ENCODE data around the gene SUSD4.

SUSD4 gene

DNA sequence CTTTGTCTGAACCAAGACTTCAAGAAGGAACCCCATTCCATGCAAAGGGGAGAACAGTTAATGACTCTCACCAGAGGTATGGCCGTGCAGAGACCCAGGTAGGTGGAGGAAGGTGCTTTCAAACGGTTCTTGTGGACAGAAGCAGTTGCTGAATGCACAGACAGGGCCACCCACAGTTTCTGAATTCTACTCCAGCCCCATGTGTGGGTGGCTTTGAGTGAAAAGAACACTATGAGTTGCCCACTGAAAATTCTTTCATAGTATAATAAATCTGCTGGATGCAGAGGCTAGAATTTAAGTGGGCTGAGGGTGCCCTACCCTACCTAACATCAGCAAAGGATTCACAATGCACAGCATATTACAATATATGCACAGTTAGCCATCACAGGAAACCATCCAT is 22.0 kb upstream of the SUSD4 start:
- TF ChIP-seq, protein P1, sequence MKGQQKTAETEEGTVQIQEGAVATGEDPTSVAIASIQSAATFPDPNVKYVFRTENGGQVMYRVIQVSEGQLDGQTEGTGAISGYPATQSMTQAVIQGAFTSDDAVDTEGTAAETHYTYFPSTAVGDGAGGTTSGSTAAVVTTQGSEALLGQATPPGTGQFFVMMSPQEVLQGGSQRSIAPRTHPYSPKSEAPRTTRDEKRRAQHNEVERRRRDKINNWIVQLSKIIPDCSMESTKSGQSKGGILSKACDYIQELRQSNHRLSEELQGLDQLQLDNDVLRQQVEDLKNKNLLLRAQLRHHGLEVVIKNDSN (IDR thresholded peaks at IDR 0.05): no peak
- no peak for TF ChIP-seq RAD21 (IDR thresholded peaks at IDR 0.05; ENCODE audit: low read depth)
- TF ChIP-seq ZBTB7A (IDR thresholded peaks at IDR 0.05; ENCODE audit: low read depth): no peak
- no peak for TF ChIP-seq NFIC (IDR thresholded peaks at IDR 0.05)
- TF ChIP-seq FOXM1 (IDR thresholded peaks at IDR 0.05; ENCODE audit: borderline replicate concordance, low read depth): no peak
- no peak for TF ChIP-seq EP300 (IDR thresholded peaks at IDR 0.05; ENCODE audit: borderline replicate concordance)
- no peak for TF ChIP-seq EGR1 (IDR thresholded peaks at IDR 0.05)
- TF ChIP-seq, protein P2, sequence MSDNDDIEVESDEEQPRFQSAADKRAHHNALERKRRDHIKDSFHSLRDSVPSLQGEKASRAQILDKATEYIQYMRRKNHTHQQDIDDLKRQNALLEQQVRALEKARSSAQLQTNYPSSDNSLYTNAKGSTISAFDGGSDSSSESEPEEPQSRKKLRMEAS (IDR thresholded peaks at IDR 0.05): no peak
- no peak for TF ChIP-seq TAF1 (IDR thresholded peaks at IDR 0.05; ENCODE audit: low read depth)
- TF ChIP-seq CREB1 (IDR thresholded peaks at IDR 0.05; ENCODE audit: low read depth): no peak
- no peak for TF ChIP-seq CEBPB (IDR thresholded peaks at IDR 0.05)
- TF ChIP-seq, protein P3, sequence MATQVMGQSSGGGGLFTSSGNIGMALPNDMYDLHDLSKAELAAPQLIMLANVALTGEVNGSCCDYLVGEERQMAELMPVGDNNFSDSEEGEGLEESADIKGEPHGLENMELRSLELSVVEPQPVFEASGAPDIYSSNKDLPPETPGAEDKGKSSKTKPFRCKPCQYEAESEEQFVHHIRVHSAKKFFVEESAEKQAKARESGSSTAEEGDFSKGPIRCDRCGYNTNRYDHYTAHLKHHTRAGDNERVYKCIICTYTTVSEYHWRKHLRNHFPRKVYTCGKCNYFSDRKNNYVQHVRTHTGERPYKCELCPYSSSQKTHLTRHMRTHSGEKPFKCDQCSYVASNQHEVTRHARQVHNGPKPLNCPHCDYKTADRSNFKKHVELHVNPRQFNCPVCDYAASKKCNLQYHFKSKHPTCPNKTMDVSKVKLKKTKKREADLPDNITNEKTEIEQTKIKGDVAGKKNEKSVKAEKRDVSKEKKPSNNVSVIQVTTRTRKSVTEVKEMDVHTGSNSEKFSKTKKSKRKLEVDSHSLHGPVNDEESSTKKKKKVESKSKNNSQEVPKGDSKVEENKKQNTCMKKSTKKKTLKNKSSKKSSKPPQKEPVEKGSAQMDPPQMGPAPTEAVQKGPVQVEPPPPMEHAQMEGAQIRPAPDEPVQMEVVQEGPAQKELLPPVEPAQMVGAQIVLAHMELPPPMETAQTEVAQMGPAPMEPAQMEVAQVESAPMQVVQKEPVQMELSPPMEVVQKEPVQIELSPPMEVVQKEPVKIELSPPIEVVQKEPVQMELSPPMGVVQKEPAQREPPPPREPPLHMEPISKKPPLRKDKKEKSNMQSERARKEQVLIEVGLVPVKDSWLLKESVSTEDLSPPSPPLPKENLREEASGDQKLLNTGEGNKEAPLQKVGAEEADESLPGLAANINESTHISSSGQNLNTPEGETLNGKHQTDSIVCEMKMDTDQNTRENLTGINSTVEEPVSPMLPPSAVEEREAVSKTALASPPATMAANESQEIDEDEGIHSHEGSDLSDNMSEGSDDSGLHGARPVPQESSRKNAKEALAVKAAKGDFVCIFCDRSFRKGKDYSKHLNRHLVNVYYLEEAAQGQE (IDR thresholded peaks at IDR 0.05; ENCODE audit: low read depth): no peak
- TF ChIP-seq TCF12 (IDR thresholded peaks at IDR 0.05; ENCODE audit: low read depth): no peak
- TF ChIP-seq YY1 (IDR thresholded peaks at IDR 0.05; ENCODE audit: low read depth): no peak
- TF ChIP-seq TEAD4 (IDR thresholded peaks at IDR 0.05): no peak

DNA sequence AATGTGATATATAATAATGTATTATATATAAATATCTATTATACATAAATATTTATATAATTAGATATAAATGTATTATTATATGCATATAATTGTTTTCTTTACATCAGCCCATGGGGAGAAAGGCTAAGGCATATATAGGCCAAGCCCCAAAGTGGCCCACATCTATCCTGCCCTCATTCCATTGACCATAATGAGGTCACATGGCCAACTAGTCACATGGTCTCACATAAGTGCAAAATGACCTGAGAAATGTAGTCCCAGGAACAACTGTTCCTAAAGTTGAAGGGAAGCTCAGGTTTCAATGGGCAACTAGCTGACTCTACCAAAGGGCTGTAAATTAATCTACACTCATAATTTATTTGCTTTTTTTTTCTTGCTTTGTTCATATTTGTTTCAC is 14.8 kb upstream of the SUSD4 start:
- TF ChIP-seq CREB1 (IDR thresholded peaks at IDR 0.05; ENCODE audit: low read depth) (no peak), EGR1 (IDR thresholded peaks at IDR 0.05) (no peak), FOXM1 (IDR thresholded peaks at IDR 0.05; ENCODE audit: borderline replicate concordance, low read depth) (no peak)
- TF ChIP-seq, protein P1 (IDR thresholded peaks at IDR 0.05): peak; percentile 85

DNA sequence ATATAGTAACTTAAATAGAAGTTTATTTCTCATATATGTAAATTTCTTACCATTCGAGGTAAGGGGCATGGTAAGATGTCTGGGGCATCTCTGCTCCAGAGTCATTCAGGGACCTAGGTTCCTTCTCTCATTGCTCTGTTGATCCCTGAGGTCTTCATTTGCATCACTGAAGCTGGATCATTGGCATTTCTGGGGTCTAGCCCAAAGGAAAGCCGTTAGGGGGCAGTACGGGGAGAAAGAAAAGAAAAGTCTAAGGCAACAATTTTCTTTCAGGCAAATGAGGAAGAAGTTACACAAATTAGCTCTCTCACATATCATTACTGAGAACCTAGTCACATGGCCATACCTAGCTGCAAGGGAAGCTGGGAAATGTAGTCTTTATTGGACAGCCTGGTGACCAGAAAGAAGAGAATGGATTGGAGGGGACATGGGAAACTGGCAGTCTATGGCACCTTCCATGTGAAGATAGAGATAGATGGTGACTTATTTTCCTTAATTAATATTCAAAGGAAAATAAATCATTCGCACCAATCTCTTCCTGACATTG is 10.2 kb upstream of the SUSD4 start:
- TF ChIP-seq, protein P1 (IDR thresholded peaks at IDR 0.05): peak; percentile 81
- TF ChIP-seq EP300 (IDR thresholded peaks at IDR 0.05; ENCODE audit: borderline replicate concordance): no peak

DNA sequence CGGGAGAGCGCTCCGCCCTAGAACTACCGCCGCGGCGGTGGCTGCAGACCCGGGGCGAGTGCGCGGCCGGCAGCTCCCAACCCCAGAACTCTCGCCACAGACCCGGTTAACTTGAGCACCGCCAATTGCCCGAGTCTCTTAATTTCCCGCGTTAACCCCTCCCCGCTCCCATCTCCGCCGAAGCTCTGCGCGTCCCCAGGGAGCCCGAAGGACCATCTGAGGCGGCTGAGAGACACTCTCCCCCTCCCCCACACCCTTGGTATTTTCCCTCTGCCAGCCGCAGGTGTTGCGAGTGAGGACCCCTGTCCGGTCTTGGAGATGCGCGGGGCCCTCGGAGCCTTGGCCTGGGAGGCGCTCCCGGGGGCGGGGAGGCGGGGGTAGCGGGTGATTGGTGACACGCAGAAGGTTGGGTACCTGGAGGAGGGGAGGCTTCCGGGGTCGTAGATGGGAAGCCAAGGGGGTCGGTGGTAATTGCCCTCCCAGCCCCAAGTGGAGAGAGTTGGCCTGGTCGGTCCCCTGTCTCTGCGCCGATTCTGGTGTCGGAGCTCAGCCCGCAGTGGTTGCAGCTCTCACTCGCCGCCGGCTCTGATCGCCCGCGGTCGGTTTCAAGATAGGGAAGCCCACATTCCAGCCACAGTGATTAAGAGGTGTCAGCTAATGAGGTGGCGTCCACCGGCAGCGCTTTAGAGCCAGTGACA is 858 bp upstream of the SUSD4 start:
- TF ChIP-seq TEAD4 (IDR thresholded peaks at IDR 0.05) (no peak), CEBPB (IDR thresholded peaks at IDR 0.05) (no peak), CREB1 (IDR thresholded peaks at IDR 0.05; ENCODE audit: low read depth) (no peak), RAD21 (IDR thresholded peaks at IDR 0.05; ENCODE audit: low read depth) (no peak), TAF1 (IDR thresholded peaks at IDR 0.05; ENCODE audit: low read depth) (no peak), NFIC (IDR thresholded peaks at IDR 0.05) (no peak), ZBTB7A (IDR thresholded peaks at IDR 0.05; ENCODE audit: low read depth) (no peak), YY1 (IDR thresholded peaks at IDR 0.05; ENCODE audit: low read depth) (no peak), FOXM1 (IDR thresholded peaks at IDR 0.05; ENCODE audit: borderline replicate concordance, low read depth) (no peak), EGR1 (IDR thresholded peaks at IDR 0.05) (no peak)
- TF ChIP-seq, protein P1 (IDR thresholded peaks at IDR 0.05): no peak
- TF ChIP-seq, protein P2 (IDR thresholded peaks at IDR 0.05): no peak
- TF ChIP-seq, protein P3 (IDR thresholded peaks at IDR 0.05; ENCODE audit: low read depth): no peak

DNA sequence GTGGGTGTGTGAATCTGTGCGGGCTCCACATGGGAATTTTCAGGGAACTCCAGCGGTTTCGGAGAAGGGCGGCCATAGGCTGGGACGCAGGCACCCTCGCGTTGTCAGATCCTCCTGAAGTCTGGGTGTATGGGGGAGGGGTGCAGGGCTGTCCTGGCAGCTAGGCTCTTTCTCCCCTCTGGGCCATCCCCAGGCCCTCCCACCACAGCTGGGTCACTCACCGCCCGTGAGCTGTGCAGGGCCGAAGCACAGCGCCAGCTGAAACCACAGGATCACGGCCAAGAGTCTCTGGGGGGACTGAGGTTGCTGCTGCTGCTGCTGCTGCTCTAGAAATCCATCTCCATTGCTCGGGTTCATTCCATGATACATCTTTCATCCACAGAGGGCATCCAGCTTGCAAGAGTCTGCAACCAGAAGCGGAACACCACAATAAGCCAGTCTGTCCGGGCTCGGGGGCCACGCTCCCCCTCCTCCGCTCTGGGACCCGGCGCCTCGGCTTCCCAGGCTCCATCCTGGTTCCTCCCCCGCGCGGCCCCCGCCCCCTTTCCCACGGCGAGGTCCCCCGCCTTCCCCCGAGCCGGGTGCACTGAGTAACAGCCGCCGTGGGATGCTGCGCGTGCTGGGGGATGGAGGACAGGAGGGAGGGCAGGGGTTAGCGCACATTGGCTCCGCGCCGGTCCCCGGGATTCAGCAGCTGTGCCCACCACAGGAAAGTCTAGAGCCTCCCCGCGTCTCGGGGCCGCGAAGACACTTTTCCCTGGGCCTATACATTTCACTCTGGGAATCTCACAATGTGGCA is 720 bp downstream of the SUSD4 start:
- TF ChIP-seq ZBTB7A (IDR thresholded peaks at IDR 0.05; ENCODE audit: low read depth) (0 out of 2 replicates have a peak, but pooled peaks have one; percentile 68), CREB1 (IDR thresholded peaks at IDR 0.05; ENCODE audit: low read depth) (no peak), EP300 (IDR thresholded peaks at IDR 0.05; ENCODE audit: borderline replicate concordance) (no peak), TAF1 (IDR thresholded peaks at IDR 0.05; ENCODE audit: low read depth) (no peak), FOXM1 (IDR thresholded peaks at IDR 0.05; ENCODE audit: borderline replicate concordance, low read depth) (no peak), RAD21 (IDR thresholded peaks at IDR 0.05; ENCODE audit: low read depth) (no peak)
- TF ChIP-seq, protein P1 (IDR thresholded peaks at IDR 0.05): no peak

All from Ishikawa (cell line).